GM18873 (cell line): ENCODE data around the gene TNRC6C.
"Not testable (repeated sequence)": the region's sequence is repeated elsewhere in the genome, so short reads cannot be mapped to it uniquely, and the experiment has no call there.

ENCODE experiments used
- ATAC-seq: cut with Tn5 transposase; IDR thresholded peaks from one replicate; pipeline ENCODE4 v1.9.1; 2021; ENCODE audit warnings: mild to moderate bottlenecking, moderate library complexity, moderate number of reproducible peaks; ENCODE audit not compliant: unreplicated experiment, low FRiP score

The TNRC6C gene

GRCh38 chr17:77930780-77931768 lies 27.4 kb upstream of the TNRC6C start:
- no peak for ATAC-seq

GRCh38 chr17:77933777-77934398 lies 24.6 kb upstream of the TNRC6C start:
- ATAC-seq = no peak

GRCh38 chr17:77935121-77935571 lies 23.4 kb upstream of the TNRC6C start:
- no peak for ATAC-seq

- not testable (repeated sequence) for ATAC-seq
Observed at GRCh38 chr17:77935744-77936143, 22.8 kb upstream of the TNRC6C start.

- no peak for ATAC-seq
Observed at GRCh38 chr17:77936881-77937280, 21.6 kb upstream of the TNRC6C start.

GRCh38 chr17:77941004-77941403 lies 17.5 kb upstream of the TNRC6C start:
- ATAC-seq = no peak

GRCh38 chr17:77942112-77942988 lies 16.2 kb upstream of the TNRC6C start:
- ATAC-seq = no peak

- ATAC-seq = no peak
Observed at GRCh38 chr17:77943971-77944370, 14.5 kb upstream of the TNRC6C start.

- no peak for ATAC-seq
Observed at GRCh38 chr17:77944390-77945222, 13.9 kb upstream of the TNRC6C start.

- ATAC-seq = no peak
Observed at GRCh38 chr17:77946900-77947645, 11.4 kb upstream of the TNRC6C start.

- ATAC-seq = no peak
Observed at GRCh38 chr17:77948690-77949114, 9.8 kb upstream of the TNRC6C start.

- no peak for ATAC-seq
Observed at GRCh38 chr17:77951123-77951522, 7.4 kb upstream of the TNRC6C start.

GRCh38 chr17:77952368-77952767 lies 6.1 kb upstream of the TNRC6C start:
- ATAC-seq = no peak

- peak; percentile 12 for ATAC-seq
Observed at GRCh38 chr17:77957235-77957856, 1.2 kb upstream of the TNRC6C start.

- ATAC-seq = no peak
Observed at GRCh38 chr17:77958716-77959125, 218 bp downstream of the TNRC6C start.

- ATAC-seq = no peak
Observed at GRCh38 chr17:77959126-77959925, 823 bp downstream of the TNRC6C start.

- ATAC-seq = no peak
Observed at GRCh38 chr17:77959926-77960521, 1.5 kb downstream of the TNRC6C start.
